Osteocyte (in vitro differentiated cells): ENCODE measurements around the gene DYRK1A. TPM values are rescaled to one million over a fixed set of nuclear protein-coding genes. Genes with fewer than 3 reads are reported as not detected.

Experiments used
- DNase-seq: peaks from one replicate; pipeline ENCODE4 v3.0.0; 2021; ENCODE audit warnings: mixed read lengths; ENCODE audit not compliant: unreplicated experiment; ENCODE audit errors: extremely low spot score
- H3K27ac Mint-ChIP-seq: one replicate; pipeline ENCODE4 v1.8.0; 2021; ENCODE audit warnings: mild to moderate bottlenecking, mixed read lengths; ENCODE audit not compliant: unreplicated experiment
- H3K27me3 Mint-ChIP-seq: one replicate; pipeline ENCODE4 v1.8.0; 2021; ENCODE audit warnings: mixed read lengths; ENCODE audit not compliant: unreplicated experiment
- H3K36me3 Mint-ChIP-seq: one replicate; pipeline ENCODE4 v1.8.0; 2021; ENCODE audit warnings: mixed read lengths; ENCODE audit not compliant: unreplicated experiment
- H3K4me1 Mint-ChIP-seq: one replicate; pipeline ENCODE4 v1.8.0; 2021; ENCODE audit warnings: mixed read lengths; ENCODE audit not compliant: unreplicated experiment
- H3K4me3 Mint-ChIP-seq: one replicate; pipeline ENCODE4 v1.8.0; 2021; ENCODE audit warnings: mild to moderate bottlenecking, moderate library complexity, mixed read lengths; ENCODE audit not compliant: unreplicated experiment
- H3K9me3 Mint-ChIP-seq: one replicate; pipeline ENCODE4 v1.8.0; 2021; ENCODE audit warnings: mixed read lengths; ENCODE audit not compliant: unreplicated experiment
- total RNA-seq: library from RNA; stranded (reverse); gene quantifications from 2 replicates; pipeline ENCODE4 v1.2.1, GENCODE V29; 2021
- TF ChIP-seq, protein P1 (sequence below): fragments of 200-600 bp; sonication (generic); IDR thresholded peaks from 2 replicates; pipeline ENCODE4 v1.5.0; 2021; ENCODE audit warnings: antibody characterized with exemption, mild to moderate bottlenecking, moderate library complexity

DYRK1A gene
- total RNA-seq, 1 donor from 2014 or later, result 63.2 TPM

DNA sequence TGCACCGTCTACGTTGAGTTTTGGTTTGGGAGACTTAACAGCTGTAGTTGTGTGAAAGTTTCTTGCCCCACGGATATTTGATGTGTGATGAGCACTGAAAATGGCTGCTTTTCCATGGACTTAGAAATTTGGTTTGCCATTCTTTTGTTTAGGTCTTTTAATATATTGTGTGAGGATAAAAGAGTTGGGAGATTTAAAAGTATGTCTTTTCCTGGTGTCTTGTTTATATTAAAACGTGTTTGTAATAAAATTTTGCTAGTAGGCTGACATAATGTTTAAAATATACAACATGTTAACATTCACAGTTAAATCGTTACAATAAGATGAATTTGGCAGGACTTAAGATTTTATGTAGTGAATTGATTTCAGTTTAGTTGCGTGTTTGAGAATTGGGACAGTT is 106.9 kb downstream of the DYRK1A start:
- H3K9me3 Mint-ChIP-seq, result no peaks in the 10 kb centered on the region
- no peak for DNase-seq
- peaks cover 24% of the 10 kb centered on the region for H3K4me1 Mint-ChIP-seq
- H3K27me3 Mint-ChIP-seq, result no peaks in the 10 kb centered on the region
- TF ChIP-seq, protein P1, sequence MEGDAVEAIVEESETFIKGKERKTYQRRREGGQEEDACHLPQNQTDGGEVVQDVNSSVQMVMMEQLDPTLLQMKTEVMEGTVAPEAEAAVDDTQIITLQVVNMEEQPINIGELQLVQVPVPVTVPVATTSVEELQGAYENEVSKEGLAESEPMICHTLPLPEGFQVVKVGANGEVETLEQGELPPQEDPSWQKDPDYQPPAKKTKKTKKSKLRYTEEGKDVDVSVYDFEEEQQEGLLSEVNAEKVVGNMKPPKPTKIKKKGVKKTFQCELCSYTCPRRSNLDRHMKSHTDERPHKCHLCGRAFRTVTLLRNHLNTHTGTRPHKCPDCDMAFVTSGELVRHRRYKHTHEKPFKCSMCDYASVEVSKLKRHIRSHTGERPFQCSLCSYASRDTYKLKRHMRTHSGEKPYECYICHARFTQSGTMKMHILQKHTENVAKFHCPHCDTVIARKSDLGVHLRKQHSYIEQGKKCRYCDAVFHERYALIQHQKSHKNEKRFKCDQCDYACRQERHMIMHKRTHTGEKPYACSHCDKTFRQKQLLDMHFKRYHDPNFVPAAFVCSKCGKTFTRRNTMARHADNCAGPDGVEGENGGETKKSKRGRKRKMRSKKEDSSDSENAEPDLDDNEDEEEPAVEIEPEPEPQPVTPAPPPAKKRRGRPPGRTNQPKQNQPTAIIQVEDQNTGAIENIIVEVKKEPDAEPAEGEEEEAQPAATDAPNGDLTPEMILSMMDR, result no peak
- no peak overlapping the region for H3K27ac Mint-ChIP-seq
- no peak overlapping the region for H3K4me3 Mint-ChIP-seq
- H3K36me3 Mint-ChIP-seq, result peaks cover 10% of the 10 kb centered on the region

DNA sequence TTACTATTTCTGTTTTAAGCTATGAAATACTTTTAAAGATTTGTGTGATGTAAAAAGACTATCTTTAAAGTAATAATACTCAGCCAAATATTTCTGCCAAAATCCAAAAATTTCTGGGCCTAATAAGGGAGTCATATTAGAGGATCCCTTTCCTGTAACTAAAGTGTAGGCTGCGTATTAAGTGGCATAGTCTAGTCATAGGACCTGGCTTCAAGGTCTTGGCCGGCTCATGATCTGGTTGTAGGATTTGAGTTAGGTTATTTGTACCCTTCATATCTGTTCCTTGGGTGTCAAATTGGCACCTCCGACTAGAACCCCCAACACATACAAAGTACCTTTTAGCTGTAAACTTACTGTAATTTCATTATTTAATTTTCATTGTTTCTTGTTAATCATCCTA is 107.8 kb downstream of the DYRK1A start:
- TF ChIP-seq, protein P1, result no peak
- DNase-seq, result no peak
- Mint-ChIP-seq H3K9me3 (no peaks in the 10 kb centered on the region), H3K4me1 (peaks cover 27% of the 10 kb centered on the region), H3K4me3 (no peak overlapping the region), H3K27ac (no peak overlapping the region), H3K27me3 (no peaks in the 10 kb centered on the region), H3K36me3 (peaks cover 9% of the 10 kb centered on the region)

DNA sequence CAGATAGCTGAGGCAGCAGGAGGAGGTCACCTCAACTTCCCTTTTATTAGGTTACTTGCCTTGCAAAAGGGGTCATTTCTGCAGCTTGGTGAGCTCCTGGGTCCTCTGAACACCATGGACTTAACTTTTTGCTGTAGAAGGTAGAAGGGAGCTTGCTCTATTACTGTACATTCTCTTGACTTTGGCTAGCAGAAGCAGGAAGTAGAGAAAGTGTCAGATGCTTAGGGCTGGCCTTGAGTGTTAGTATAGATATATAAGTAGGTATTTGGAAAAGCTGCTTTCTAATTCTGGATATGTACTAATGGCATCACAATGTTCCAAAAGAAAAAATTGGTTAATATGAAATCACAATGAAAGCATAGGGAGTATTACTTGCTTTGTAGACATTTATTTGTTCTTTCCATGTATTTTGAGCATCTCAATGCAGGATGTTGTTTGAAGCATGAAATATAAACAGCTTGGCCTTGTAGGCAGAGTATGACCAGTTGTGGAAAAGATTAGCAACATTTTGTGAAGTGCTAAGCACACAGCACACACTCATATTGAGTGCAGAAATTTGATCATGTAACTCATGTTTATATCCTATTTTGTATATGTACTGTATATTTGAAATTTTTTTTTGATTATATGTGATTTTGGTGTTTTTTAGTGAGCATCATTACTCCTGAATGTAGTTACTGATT is 108.8 kb downstream of the DYRK1A start:
- TF ChIP-seq, protein P1, result no peak
- no peaks in the 10 kb centered on the region for H3K9me3 Mint-ChIP-seq
- peak overlapping the region; percentile 43 for H3K27ac Mint-ChIP-seq
- H3K4me3 Mint-ChIP-seq, result no peak overlapping the region
- DNase-seq, result no peak
- H3K27me3 Mint-ChIP-seq, result no peaks in the 10 kb centered on the region
- peaks cover 27% of the 10 kb centered on the region for H3K4me1 Mint-ChIP-seq
- H3K36me3 Mint-ChIP-seq, result peaks cover 10% of the 10 kb centered on the region

DNA sequence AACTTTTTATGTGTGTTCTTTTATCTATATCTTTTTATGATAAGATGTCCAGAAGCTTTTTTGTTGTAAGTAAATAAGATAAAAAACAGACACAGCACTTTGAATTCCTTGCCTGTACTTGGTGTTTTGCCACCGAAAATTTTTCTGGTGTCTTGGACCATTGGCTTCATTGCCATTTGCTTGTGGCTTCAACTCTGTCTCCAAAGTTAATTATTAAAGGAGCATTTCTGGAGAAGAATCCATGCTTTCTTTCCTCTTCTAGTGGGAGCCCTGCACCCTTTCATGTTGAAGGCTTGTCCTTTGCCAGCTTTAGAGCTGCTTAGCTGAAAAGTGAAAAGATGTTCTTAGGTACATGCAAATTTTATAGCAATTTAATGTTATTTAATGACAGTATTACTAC is 112.2 kb downstream of the DYRK1A start:
- H3K9me3 Mint-ChIP-seq, result no peaks in the 10 kb centered on the region
- H3K4me3 Mint-ChIP-seq, result no peak overlapping the region
- H3K36me3 Mint-ChIP-seq, result peaks cover 22% of the 10 kb centered on the region

DNA sequence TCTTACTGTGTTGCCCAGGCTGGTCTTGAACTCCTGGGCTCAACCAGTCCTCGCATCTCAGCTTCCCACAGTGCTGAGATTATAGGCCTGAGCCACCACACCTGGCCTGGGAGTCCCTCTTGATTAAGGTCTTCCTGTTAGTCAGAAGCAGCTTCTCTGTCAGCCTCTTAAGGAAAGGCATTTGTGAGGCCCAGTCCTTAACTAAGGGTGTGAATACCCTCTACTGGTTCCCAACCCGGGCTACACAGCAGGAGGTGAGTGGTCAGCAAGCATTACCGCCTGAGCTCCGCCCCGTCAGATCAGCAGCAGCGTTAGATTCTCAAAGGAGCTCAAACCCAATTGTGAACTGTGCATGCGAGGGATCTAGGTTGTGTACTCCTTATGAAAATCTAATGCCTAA is 117.2 kb downstream of the DYRK1A start:
- TF ChIP-seq, protein P1, result no peak
- H3K27me3 Mint-ChIP-seq, result no peaks in the 10 kb centered on the region
- peaks cover 33% of the 10 kb centered on the region for H3K36me3 Mint-ChIP-seq
- H3K9me3 Mint-ChIP-seq, result no peaks in the 10 kb centered on the region
- peaks cover 3% of the 10 kb centered on the region for H3K4me1 Mint-ChIP-seq
- H3K4me3 Mint-ChIP-seq, result no peak overlapping the region
- no peak overlapping the region for H3K27ac Mint-ChIP-seq
- no peak for DNase-seq

More for the DNA sequence above, 112.2 kb downstream of the DYRK1A start:
- Mint-ChIP-seq H3K4me1 (peaks cover 25% of the 10 kb centered on the region), H3K27ac (no peak overlapping the region), H3K27me3 (no peaks in the 10 kb centered on the region)
- TF ChIP-seq, protein P1, result no peak
- no peak for DNase-seq
